ENCODE data around the gene ASXL1. TPM values are rescaled to one million over a fixed set of nuclear protein-coding genes. Genes with fewer than 3 reads are reported as not detected.
A peak's percentile ranks its signal among the peaks of the same experiment; 100 is the strongest.

Gene ASXL1
- total and polyA plus RNA-seq, 10 of the 15 experiments (the other 5 are each of a cell fraction or from before 2014, with no cell fraction given) = 11.0 to 87.6 (median 56.8) TPM

- no peak; the same call in 1 of the 2 replicates for TF ChIP-seq PAX5 (IDR thresholded peaks at IDR 0.05; ENCODE audit: borderline replicate concordance, low read depth, low read length)
- TF ChIP-seq FOS (IDR thresholded peaks at IDR 0.05; ENCODE audit: borderline replicate concordance, extremely low read depth, insufficient read length) = no peak
- TF ChIP-seq NKRF (conservative IDR thresholded peaks at IDR 0.05) = peak; percentile 77
- TF ChIP-seq IRF3 (IDR thresholded peaks at IDR 0.05) = no peak
- no peak for TF ChIP-seq NFYB (IDR thresholded peaks at IDR 0.05; ENCODE audit: insufficient read depth, low read depth, low read length)
- peak; percentile 74 for TF ChIP-seq KLF5 (IDR thresholded peaks at IDR 0.05; ENCODE audit: partially characterized antibody)
- peak; percentile 32 for TF ChIP-seq E2F4 (IDR thresholded peaks at IDR 0.05; ENCODE audit: low read depth, low read length)
- TF ChIP-seq ELK1 (IDR thresholded peaks at IDR 0.05; ENCODE audit: low read depth, low read length) = 0 out of 2 replicates have a peak, but pooled peaks have one; percentile 15
- TF ChIP-seq TBL1XR1 (IDR thresholded peaks at IDR 0.05; ENCODE audit: low read depth, low read length) = 0 out of 2 replicates have a peak, but pooled peaks have one; percentile 38
- TF ChIP-seq REST (IDR thresholded peaks at IDR 0.05; ENCODE audit: low read depth, low read length) = no peak
- TF ChIP-seq TARDBP (IDR thresholded peaks at IDR 0.05; ENCODE audit: borderline replicate concordance) = peak; percentile 91
- TF ChIP-seq GABPA (IDR thresholded peaks at IDR 0.05; ENCODE audit: low read depth) = peak; percentile 96
- no peak for TF ChIP-seq SRF (IDR thresholded peaks at IDR 0.05; ENCODE audit: low read depth in 2 of 2, low read length in 2 of 2)
- TF ChIP-seq BCLAF1 (IDR thresholded peaks at IDR 0.05) = no peak
- TF ChIP-seq RFX5 (IDR thresholded peaks at IDR 0.05; ENCODE audit: low read depth, low read length) = no peak
- TF ChIP-seq CEBPB (IDR thresholded peaks at IDR 0.05; ENCODE audit: borderline replicate concordance in 1 of 2, low read depth in 2 of 2, low read length in 2 of 2) = no peak
These were observed at the start of gene ASXL1 (continued) for GRCh38 chr20:32357869-32358631.
